Neural cell (in vitro differentiated cells): ENCODE results near the gene RHOA. TPM values are rescaled to one million over a fixed set of nuclear protein-coding genes. Genes with fewer than 3 reads are reported as not detected.

Source experiments
- H2AFZ ChIP-seq: fragments of 200-600, 300-800 bp; sonication (generic), shearing (Covaris generic); 2 replicates; pipeline ENCODE4 v1.6.0; 2014; ENCODE audit warnings: low read depth, mild to moderate bottlenecking, antibody characterized with exemption, low read length, moderate library complexity
- H3F3A ChIP-seq: fragments of 200-600 bp; shearing (Covaris generic); 2 replicates; pipeline ENCODE4 v1.6.1; 2016; ENCODE audit warnings: mild to moderate bottlenecking, moderate library complexity, mixed read lengths, antibody characterized with exemption, low read length; ENCODE audit not compliant: insufficient read depth, poor library complexity, severe bottlenecking
- H3K27ac ChIP-seq: fragments of 200-600, 300-800 bp; sonication (generic), shearing (Covaris generic); 2 replicates; pipeline ENCODE4 v1.5.1; 2014; ENCODE audit warnings: mild to moderate bottlenecking, low read length, moderate library complexity
- H3K27me3 ChIP-seq: fragments of 300-800, 200-600 bp; sonication (generic), shearing (Covaris generic); 2 replicates; pipeline ENCODE4 v1.6.0; 2014; ENCODE audit warnings: mild to moderate bottlenecking, low read depth, low read length, moderate library complexity; ENCODE audit not compliant: insufficient read depth
- H3K36me3 ChIP-seq: fragments of 300-800, 200-600 bp; sonication (generic), shearing (Covaris generic); 2 replicates; pipeline ENCODE4 v1.5.1; 2014; ENCODE audit warnings: mild to moderate bottlenecking, antibody characterized with exemption, low read length, moderate library complexity; ENCODE audit not compliant: insufficient read depth
- H3K4me2 ChIP-seq: fragments of 300-800, 200-600 bp; sonication (generic), shearing (Covaris generic); 2 replicates; pipeline ENCODE4 v1.6.0; 2014; ENCODE audit warnings: mild to moderate bottlenecking, low read length
- H3K4me3 ChIP-seq: fragments of 300-800, 200-600 bp; sonication (generic), shearing (Covaris generic); 2 replicates; pipeline ENCODE4 v1.5.1; 2014; ENCODE audit warnings: mild to moderate bottlenecking, low read length, moderate library complexity
- H3K79me2 ChIP-seq: fragments of 200-600 bp; shearing (Covaris generic); replicated peaks from 2 replicates; pipeline ENCODE4 v1.6.0; 2014; ENCODE audit warnings: mild to moderate bottlenecking, low read length, moderate library complexity; ENCODE audit not compliant: insufficient read depth
- H3K9ac ChIP-seq: fragments of 300-800, 200-600 bp; sonication (generic), shearing (Covaris generic); 2 replicates; pipeline ENCODE4 v1.6.1; 2016; ENCODE audit warnings: mild to moderate bottlenecking, low read length, mixed read lengths
- H3K9me2 ChIP-seq: fragments of 200-600 bp; shearing (Covaris generic); 2 replicates; pipeline ENCODE4 v1.6.1; 2016; ENCODE audit warnings: mild to moderate bottlenecking, low read length, mixed read lengths; ENCODE audit not compliant: insufficient read depth
- H3K9me3 ChIP-seq: fragments of 200-600, 300-800 bp; sonication (generic), shearing (Covaris generic); 2 replicates; pipeline ENCODE4 v1.6.1; 2016; ENCODE audit warnings: mild to moderate bottlenecking, mixed run types, low read length, moderate library complexity, mixed read lengths
- H4K20me1 ChIP-seq: fragments of 200-600 bp; shearing (Covaris generic); 2 replicates; pipeline ENCODE4 v1.6.1; 2016; ENCODE audit warnings: mild to moderate bottlenecking, mixed run types; ENCODE audit not compliant: insufficient read depth
- EP300 ChIP-seq: fragments of 450-650 bp; conservative IDR thresholded peaks from 2 replicates; pipeline ENCODE4 v1.6.1; 2014; ENCODE audit warnings: antibody characterized with exemption, mild to moderate bottlenecking, moderate library complexity; ENCODE audit not compliant: poor library complexity, severe bottlenecking
- EZH2 ChIP-seq: fragments of 200-600, 300-800 bp; shearing (Covaris generic), sonication (generic); IDR thresholded peaks from 2 replicates; pipeline ENCODE4 v1.6.1; 2014; ENCODE audit warnings: antibody characterized with exemption, low read length, borderline replicate concordance, mild to moderate bottlenecking; ENCODE audit not compliant: insufficient read depth, poor library complexity, severe bottlenecking
- MXI1 ChIP-seq: fragments of 450-650 bp; conservative IDR thresholded peaks from 2 replicates; pipeline ENCODE4 v1.6.1; 2014; ENCODE audit warnings: antibody characterized with exemption, mild to moderate bottlenecking; ENCODE audit not compliant: poor library complexity, severe bottlenecking
- POLR2AphosphoS5 ChIP-seq: IDR thresholded peaks from 2 replicates; pipeline ENCODE4 v1.6.1; 2012
- RAD21 ChIP-seq: fragments of 450-650 bp; conservative IDR thresholded peaks from 2 replicates; pipeline ENCODE4 v1.6.1; 2014; ENCODE audit warnings: antibody characterized with exemption, mild to moderate bottlenecking, moderate library complexity
- SMC3 ChIP-seq: fragments of 450-650 bp; conservative IDR thresholded peaks from 2 replicates; pipeline ENCODE4 v1.6.1; 2014; ENCODE audit warnings: antibody characterized with exemption, mild to moderate bottlenecking, moderate library complexity; ENCODE audit not compliant: poor library complexity
- TAF1 ChIP-seq: IDR thresholded peaks from 2 replicates; pipeline ENCODE4 v1.6.1; 2012; ENCODE audit warnings: low read depth
- polyA plus RNA-seq: library from polyadenylated mRNA; depleted of rRNA; stranded (reverse); fragments of >200 nt; gene quantifications from 2 replicates; pipeline ENCODE4 v1.2.3, GENCODE V29; 2014
- TF ChIP-seq, protein P1 (sequence below): IDR thresholded peaks from 2 replicates; pipeline ENCODE4 v1.6.1; 2012; ENCODE audit warnings: borderline replicate concordance
- TF ChIP-seq, protein P2 (sequence below): fragments of 450-650 bp; IDR thresholded peaks from 2 replicates; pipeline ENCODE4 v1.5.1; 2014; ENCODE audit warnings: antibody characterized with exemption, mild to moderate bottlenecking, moderate library complexity; ENCODE audit not compliant: poor library complexity, severe bottlenecking

The RHOA gene
- polyA plus RNA-seq, 1 donor from 2014 or later, result 159 TPM

DNA sequence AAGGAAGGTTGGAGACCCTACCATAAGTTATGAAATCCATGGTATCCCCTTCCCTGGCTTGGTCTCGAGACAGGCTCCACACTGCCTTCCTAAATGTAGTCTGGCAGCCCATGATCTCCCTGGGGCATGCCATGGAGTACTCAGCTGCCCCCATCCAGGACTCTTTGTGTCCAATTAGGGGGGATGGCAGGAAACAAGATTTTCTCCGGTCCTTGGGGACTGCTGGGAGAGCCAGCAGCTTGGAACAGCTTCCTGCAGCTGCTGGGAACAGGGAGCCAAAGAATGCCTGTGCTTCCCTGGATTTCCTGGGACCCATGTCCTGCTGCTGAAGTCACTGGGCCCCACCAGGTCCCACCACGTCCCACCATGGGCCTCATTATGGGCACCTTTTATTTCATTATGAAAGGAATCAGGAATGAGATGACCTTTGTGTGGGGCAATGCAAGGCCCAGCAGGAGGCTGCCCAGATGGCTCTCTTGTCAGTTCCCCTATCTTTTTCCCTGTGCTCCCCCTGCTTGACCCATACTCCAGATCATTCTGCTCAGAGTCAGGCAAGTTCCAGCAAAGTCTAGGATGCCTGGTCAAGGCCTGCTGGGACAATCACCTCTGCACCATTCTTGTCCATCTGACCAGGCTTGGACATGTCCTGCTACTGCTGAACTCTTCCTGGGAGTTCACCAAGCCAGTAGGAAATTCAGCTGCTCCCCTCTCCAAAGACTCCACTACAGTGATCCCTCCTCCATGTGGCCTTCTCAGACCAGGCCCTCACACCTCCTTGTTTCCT, 43.3 kb upstream of the RHOA start:
- H3K36me3 ChIP-seq, result no peaks in the 10 kb centered on the region
- TF ChIP-seq, protein P1, sequence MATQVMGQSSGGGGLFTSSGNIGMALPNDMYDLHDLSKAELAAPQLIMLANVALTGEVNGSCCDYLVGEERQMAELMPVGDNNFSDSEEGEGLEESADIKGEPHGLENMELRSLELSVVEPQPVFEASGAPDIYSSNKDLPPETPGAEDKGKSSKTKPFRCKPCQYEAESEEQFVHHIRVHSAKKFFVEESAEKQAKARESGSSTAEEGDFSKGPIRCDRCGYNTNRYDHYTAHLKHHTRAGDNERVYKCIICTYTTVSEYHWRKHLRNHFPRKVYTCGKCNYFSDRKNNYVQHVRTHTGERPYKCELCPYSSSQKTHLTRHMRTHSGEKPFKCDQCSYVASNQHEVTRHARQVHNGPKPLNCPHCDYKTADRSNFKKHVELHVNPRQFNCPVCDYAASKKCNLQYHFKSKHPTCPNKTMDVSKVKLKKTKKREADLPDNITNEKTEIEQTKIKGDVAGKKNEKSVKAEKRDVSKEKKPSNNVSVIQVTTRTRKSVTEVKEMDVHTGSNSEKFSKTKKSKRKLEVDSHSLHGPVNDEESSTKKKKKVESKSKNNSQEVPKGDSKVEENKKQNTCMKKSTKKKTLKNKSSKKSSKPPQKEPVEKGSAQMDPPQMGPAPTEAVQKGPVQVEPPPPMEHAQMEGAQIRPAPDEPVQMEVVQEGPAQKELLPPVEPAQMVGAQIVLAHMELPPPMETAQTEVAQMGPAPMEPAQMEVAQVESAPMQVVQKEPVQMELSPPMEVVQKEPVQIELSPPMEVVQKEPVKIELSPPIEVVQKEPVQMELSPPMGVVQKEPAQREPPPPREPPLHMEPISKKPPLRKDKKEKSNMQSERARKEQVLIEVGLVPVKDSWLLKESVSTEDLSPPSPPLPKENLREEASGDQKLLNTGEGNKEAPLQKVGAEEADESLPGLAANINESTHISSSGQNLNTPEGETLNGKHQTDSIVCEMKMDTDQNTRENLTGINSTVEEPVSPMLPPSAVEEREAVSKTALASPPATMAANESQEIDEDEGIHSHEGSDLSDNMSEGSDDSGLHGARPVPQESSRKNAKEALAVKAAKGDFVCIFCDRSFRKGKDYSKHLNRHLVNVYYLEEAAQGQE, result no peak
- TF ChIP-seq EP300 (no peak), EZH2 (no peak), POLR2AphosphoS5 (no peak), MXI1 (no peak), RAD21 (no peak), SMC3 (no peak), TAF1 (no peak)
- TF ChIP-seq, protein P2, sequence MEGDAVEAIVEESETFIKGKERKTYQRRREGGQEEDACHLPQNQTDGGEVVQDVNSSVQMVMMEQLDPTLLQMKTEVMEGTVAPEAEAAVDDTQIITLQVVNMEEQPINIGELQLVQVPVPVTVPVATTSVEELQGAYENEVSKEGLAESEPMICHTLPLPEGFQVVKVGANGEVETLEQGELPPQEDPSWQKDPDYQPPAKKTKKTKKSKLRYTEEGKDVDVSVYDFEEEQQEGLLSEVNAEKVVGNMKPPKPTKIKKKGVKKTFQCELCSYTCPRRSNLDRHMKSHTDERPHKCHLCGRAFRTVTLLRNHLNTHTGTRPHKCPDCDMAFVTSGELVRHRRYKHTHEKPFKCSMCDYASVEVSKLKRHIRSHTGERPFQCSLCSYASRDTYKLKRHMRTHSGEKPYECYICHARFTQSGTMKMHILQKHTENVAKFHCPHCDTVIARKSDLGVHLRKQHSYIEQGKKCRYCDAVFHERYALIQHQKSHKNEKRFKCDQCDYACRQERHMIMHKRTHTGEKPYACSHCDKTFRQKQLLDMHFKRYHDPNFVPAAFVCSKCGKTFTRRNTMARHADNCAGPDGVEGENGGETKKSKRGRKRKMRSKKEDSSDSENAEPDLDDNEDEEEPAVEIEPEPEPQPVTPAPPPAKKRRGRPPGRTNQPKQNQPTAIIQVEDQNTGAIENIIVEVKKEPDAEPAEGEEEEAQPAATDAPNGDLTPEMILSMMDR, result no peak
- H3K79me2 ChIP-seq, result no peaks in the 10 kb centered on the region
- H3F3A ChIP-seq, result no peaks in the 10 kb centered on the region
- no peaks in the 10 kb centered on the region for H4K20me1 ChIP-seq
- no peak overlapping the region for H2AFZ ChIP-seq
- H3K27me3 ChIP-seq, result no peaks in the 10 kb centered on the region
- no peaks in the 10 kb centered on the region for H3K9me3 ChIP-seq
- no peak overlapping the region for H3K9ac ChIP-seq
- H3K4me2 ChIP-seq, result no peak overlapping the region
- H3K4me3 ChIP-seq, result no peak overlapping the region
- H3K27ac ChIP-seq, result no peak overlapping the region
- H3K9me2 ChIP-seq, result no peaks in the 10 kb centered on the region

DNA sequence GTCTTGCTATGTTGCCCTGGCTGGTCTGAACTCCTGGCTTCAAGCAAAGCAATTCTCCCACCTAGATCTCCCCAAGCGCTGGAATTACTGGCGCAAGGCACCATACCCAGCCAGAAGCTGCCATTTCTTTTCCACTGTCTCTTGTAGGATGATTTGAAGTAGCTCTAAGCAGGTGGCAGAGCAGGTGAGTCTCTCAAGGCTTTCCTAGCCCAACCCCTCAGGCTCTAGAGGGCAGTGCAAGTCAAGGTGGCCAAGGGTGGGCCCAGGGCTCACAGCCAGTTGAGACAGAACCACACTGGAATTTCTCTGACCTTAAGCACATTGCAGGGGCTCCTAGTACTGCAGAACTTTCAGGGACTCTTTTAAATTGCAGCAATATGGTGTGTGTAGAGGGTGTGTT, 42.7 kb upstream of the RHOA start:
- no peaks in the 10 kb centered on the region for H3K79me2 ChIP-seq
- H3K9me2 ChIP-seq, result no peaks in the 10 kb centered on the region
- H3K4me2 ChIP-seq, result no peak overlapping the region
- H3K9me3 ChIP-seq, result no peaks in the 10 kb centered on the region
- TF ChIP-seq TAF1, result no peak
- no peak for TF ChIP-seq POLR2AphosphoS5
- TF ChIP-seq EZH2, result no peak
- TF ChIP-seq, protein P1, result no peak
- no peak for TF ChIP-seq MXI1
- TF ChIP-seq, protein P2, result no peak
- TF ChIP-seq SMC3, result no peak
- TF ChIP-seq EP300, result no peak
- TF ChIP-seq RAD21, result no peak
- no peak overlapping the region for H3K27ac ChIP-seq
- H3K4me3 ChIP-seq, result no peak overlapping the region
- no peaks in the 10 kb centered on the region for H3K27me3 ChIP-seq
- no peaks in the 10 kb centered on the region for H3F3A ChIP-seq
- H2AFZ ChIP-seq, result no peak overlapping the region
- no peak overlapping the region for H3K9ac ChIP-seq
- H3K36me3 ChIP-seq, result no peaks in the 10 kb centered on the region
- no peaks in the 10 kb centered on the region for H4K20me1 ChIP-seq
